NCI-H1092 (cell line): Measurements from ENCODE around the gene RPGRIP1L.

Experiments
- DNase-seq: peaks from one replicate; lab custom pipeline; 2025; lab: John Stamatoyannopoulos, UW

The RPGRIP1L gene

DNA sequence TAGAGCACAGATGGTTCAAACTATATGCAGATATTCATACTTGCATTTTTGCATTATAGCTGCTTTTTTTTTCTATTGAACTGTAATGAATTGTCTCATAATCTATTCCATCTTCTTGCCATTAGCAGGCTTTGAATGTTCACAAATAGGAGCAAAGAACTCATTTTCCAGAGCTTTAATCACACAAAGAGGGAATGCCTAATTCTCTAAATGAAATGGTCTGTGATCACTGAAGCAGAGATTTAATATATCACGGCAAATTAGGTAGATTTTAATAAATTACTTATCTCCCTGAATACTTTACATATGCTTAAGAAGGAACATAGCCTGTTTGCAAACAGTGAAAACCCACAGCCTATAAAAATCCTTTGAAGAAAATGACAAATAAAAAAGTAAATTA lies 103.0 kb downstream of the RPGRIP1L start:
- DNase-seq: no peak

DNA sequence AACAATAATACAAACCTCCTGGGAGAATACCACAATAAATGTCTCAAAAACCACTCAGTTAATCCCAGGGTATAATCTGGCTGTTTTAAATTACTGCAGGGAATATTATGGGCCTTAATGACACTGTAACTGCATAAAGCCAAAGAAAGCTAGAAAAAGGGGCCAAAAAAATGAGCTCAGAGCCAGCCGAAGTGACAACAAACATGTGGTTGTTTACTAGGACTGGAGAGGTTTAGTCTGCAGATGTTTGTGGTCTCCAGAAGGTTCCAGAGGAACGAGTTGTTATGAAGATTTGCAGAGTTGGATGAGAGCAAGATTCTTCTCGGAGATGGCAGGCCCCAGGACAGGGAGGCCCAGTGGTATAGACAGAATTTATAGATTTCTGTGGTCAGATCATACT lies 103.5 kb downstream of the RPGRIP1L start:
- no peak for DNase-seq

DNA sequence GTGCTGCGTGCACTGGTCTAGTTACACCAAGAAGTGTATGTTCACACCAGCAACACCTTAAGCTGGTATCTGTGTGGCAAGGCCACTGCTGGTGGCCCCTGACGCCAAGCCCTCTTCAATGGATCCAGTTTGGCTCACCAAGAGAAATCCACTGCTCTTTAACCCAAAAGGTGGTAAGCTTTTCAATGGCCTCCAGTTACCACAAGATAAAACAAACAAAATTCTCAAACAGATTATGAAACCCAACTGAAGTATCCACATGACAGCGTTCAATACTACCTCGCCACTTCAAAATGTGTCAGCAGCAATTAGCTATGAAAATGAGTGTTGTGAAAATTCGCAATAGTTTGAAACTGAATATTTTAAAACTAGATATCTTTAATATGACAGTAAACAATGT lies 104.1 kb downstream of the RPGRIP1L start:
- DNase-seq: no peak

DNA sequence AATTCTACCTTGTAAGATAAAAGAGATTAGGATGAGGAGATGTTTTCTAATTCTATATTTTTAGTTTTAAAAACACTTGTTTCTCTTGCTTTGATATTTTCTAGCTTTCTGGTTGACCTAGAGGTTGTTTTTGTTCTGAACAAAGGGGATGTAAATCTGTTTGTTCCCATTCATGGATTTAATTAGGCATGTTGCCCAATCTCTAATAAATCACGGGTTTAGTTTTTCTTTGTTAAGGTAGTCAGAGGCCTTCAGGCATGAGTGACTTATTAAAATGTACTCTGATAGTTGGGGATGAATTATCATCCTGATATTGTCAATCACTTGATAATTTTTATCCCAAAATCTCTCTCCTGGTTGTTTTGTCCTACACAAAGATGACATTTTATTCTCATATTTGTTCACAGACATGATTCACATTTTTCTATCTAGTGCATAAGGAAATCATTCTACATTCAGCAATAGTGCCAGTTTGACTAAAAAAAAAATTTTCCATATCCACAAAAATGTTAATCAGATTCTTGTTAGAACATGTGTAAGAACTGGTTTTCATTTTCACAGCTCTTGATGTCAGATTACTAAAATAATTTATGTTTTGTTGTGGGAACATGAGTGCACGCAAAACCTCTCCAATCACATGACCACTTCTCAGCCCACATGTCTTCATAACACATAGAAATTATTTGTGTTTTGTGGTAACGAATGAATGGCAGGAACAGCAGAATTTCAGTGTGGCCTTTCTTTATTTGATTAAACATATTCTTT lies 105.0 kb downstream of the RPGRIP1L start:
- DNase-seq: no peak

DNA sequence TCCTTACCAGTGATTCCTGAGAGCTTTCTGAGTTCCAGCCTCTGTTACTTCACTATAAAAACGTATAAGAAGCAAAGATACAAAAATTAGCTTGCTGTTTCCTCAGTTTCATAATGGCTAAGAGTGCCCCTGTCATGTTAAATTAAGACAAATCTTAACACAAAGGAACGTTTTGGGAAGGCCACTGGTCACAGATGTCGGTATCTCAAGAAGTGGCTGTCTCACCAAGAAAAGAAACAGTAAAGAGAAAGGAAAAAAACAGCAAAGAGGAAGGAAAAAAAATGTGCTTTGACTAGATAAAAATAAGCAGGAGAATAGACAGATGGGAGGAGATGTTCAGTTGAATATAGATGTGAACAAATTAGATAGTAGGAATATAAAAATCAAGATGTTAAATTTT lies 105.9 kb downstream of the RPGRIP1L start:
- no peak for DNase-seq

DNA sequence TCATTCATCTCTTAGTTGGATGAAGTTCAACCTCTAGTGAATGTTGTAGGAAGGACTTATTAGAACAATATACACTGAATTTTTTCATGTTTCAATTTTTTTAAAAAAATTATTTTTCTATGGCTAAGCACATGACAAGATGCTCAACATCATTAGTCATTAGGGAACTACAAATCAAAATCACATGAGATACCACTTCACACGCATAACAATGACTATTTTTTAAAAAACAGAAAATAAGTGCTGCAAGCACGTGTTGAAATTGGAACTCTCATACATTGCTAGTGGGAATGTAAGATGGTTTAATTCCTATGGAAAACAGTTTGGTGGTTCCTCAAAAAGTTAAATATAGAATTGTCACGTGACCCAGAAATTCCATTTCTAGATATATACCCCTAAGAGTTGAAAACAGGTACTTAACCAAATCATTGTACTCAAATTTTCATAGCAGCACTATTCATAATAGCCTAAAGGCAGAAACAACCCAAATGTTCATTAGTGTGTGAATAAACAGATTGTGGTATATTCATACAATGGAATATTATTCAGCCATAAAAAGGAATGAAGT lies 115.5 kb downstream of the RPGRIP1L start:
- DNase-seq: no peak

DNA sequence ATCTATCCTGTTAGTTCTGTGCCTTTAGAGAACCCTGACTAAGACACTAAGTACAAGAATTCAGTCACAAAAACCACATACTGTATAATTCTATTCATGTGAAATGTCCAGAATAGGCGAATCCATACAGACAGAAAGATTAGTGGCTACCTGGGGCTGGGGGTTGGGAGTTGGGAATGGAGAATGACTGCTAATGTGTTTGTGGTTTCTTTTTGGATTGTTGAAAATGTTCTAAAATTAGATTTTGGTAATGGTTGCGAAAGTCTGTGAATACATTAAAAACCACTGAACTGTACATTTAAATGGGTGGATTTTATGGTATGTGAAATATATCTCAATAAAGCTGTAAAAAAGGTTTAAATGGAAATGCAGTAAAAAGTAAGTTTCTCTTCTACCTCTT lies 120.3 kb downstream of the RPGRIP1L start:
- no peak for DNase-seq

DNA sequence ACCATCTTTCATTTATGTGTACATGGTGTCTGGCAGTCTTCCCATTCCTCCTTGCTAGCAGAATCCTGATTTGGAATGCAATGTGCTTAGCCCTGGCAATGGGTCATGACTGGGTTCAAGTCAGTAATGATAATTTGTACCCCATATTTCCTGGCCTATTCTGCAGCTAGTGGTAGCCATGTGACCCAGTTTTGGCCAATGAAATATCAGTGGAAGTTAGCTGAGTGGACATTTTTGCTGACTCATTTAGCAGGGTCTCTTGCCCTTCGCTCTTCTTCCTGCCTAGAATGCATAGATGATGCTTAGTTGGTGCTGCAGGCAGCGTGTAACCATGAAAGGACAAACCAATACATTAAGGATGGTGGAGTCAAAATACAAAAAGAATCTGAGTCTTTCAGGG lies 121.9 kb downstream of the RPGRIP1L start:
- DNase-seq: no peak

DNA sequence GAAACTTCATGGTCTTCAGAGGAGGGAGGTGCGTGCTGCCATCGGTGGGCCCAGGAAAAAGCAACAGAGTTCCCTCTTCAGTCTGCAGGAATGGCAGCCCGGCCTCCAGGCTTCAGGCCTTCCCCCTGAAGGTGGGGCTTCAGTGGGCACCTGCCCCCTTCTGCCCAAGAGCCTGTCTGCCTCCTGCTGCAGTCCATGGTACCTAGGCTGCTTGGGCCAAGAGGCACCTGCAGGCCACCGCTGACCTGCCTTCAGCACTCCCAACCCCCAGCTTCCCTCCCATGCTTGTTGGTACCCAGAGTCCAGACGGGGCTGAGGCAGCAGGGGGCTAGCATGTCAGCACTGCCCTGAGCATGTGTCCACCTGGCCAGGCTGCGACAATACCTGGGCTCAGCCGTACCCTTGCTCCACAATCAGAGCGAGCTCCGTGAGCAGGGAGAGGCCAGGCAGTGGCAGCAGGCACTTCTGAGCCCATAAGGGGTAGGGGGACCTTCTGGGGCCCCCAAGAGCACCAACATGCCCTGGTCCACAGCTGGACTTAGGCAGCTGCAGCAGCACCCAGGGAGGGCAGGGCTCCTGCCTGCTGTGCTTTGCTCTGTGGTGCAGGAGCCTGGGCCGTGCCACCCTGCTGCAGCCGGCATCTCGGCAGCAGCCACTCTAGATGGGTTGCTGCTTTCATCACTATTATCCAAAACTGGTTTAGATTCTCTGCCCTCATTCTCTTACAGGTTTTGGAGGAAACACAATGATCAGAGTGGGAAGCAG lies 123.4 kb downstream of the RPGRIP1L start:
- no peak for DNase-seq

DNA sequence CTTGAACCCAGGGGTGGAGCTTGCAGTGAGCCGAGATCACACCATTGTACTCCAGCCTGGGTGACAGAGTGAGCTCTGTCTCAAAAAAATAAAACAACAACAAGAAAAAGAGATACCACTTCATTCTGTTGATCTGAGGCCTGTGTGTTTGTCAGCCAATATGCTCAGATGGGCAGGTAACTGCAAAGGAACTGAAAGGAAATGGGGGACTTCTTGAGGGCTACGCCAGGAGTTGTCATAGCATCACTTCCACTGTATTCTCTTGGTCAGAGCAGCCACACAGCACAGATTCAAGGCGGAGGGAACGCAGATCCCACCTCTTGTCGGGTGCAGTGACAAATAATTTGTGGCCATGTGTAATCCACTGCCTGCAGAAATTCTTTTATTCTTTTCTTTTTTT lies 126.8 kb downstream of the RPGRIP1L start:
- DNase-seq: no peak

DNA sequence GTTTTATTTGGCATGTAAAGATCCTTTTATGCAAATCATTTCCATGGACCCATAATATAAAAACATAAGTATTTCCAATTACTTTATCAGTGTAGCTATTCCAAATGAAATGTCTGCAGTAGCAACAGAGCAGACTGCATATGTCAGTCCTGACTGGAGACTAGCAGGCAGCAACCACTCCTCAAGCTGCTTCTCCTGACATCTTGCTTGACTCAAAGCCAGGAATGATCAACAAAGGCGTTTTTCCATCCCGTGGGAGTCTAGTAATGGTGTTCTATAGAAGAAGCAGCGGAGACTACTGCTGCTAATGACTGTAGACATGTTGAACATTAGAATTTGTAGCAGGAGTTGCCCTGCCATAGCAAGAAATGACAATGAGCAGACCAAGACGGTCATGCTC lies 127.4 kb downstream of the RPGRIP1L start:
- DNase-seq: no peak

DNA sequence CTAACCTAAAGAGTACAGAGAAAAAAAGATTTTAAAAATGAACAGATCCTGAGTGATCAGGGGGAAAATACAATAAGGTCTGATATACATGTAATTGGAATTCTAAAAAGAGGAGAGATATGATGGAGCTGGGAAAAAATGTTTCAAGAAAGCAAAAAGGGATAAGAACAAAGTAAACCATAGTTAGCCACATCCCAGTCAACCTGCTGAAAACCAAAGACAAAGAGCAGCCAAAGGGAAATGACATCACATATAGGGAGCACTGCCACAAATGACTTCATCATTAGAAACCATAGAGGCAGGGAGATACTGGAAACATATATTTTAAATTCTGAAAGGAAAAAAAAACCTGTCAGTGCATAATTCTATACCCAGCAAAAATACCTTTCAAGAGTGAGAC lies 131.9 kb downstream of the RPGRIP1L start:
- no peak for DNase-seq

DNA sequence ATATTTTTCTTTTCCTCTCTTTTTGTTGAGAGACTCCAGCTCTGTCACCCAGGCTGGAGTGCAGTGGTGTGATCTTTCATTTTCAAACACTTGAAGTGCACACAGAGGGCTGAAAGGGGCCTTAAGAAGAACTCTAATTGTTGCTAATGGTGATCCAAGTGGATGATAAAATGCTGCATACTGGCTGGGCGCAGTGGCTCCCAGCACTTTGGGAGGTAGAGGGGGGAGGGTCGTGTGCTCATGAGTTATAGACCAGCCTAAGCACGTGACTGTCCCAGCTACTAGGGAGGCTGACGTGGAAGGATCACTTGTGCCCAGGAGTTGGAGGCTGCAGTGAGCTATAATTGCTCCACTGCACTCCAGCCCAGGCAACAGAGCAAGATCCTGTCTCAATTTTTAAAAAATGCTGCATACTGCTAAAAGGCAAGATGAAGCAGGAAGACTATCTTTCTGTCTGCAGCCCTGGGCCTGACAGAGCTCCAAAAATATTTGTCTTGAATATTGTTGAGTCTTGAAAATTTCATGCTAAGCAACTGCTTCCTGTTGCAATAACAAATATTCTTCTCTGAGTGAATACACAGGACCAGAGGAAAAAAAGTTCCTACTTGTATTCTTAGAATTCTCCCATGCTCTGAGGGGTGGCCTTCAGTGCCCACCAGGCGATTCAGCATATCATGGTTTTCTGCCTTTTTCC lies 137.0 kb downstream of the RPGRIP1L start:
- peak; percentile 54 for DNase-seq

DNA sequence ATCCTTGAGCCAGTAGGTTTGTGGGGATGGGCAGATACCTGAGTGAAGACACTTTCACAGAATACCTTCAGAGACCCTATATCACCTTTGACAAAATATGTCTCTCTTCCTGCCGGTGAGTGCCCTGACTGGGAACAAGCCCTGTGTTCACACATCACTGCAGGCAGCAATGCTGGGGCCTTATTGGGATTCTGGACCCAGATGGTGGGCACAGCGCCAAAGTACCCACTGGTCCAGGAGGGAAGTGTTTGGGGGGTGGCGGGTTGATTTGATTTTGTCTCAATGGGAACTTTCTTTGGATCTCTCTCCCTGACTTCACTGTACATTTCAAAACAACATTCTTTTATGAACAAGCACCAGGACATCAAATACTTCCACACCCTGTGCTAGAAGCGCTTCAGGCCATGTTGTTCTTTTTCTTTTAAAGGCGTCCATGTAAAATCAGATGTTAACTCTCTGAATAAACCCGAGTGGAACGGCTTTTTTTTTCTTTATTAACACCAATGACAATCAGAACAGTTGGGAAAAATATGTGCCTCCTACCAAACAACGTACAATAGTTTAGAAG lies 138.3 kb downstream of the RPGRIP1L start:
- DNase-seq: peak; percentile 33

DNA sequence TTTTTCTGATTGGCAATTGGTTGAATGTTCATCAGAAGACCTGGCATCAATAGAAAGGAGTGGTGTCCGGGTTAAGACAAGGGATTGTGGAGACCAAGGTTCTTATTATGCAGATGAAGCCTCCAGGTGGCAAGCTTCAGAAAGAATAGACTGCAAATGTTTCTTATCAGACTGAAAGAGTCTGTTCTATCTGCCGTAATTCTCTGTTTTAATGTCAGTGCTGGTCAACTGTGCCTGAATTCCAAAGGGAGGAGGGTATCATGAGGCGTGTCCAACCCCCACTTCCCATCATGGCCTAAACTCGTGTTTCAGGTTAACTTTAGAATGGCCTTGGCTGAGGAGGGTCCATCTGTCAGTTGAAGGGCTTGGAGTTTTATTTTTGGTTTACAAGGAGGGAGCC lies 140.2 kb downstream of the RPGRIP1L start:
- DNase-seq: no peak

DNA sequence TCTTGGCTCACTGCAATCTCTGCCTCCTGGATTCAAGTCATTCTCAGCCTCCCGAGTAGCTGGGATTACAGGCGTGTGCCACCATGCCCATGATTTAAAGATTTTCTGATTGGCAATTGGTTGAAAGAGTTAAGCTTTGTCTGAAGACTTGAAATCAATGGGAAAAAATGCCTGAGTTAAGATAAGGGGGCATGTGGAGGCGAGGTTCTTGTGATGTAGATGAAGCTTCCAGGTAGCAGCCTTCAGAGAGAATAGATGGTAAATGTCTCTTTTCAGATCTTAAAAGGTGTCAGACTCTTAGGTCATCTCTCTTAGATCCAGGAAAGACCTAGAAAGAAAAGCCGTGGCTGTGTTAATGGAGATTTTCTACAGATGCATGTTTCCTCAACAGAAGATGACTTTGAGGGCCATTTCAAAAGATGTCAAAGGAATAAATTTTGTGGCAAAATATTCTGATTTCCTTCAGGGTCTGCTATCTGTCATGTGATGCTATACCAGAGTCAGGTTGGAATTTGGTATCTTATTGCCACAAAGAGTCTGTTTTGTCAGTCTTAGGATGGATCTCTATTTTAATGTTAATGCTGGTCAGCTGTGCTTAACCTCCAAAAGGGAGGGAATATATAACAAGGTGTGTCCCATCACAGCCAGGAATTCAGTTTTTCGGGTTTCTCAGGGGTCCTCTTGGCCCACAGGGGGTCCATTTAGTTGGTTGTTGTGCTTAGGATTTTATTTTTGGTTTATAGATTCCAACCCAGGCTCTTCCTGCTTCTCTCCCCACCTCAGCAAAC lies 142.4 kb downstream of the RPGRIP1L start:
- no peak for DNase-seq

DNA sequence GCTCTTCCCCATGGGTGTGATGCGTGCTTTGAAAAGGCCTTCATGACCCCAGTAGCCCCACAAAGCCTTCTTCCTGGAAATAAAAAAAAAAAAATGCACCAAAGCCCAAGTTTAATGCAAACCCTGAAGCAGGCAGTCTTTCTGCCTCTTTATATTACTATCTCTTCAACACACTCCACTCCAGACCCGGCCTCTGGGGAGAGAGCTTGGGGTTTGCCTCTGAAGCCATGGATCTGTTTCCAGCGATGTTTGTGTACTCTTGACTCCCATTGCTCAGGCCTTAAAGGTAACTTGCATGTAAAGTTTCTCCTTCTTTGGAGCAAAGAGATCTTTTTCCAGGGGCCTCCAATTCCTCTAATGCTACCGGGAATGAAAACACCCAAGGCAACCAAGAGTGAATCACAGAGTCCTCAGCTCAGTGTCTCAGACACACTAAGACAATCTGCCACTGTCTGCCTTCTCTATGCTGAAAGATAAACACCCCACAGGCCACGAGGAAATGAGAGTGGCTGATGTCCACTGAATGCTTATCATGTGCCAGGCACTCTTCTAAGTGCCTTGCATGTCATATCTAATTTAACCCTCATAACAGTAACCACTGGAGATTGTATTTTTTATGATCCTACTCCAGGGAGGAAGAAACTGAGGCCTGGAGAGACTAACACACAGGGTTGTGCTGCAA lies 144.2 kb downstream of the RPGRIP1L start:
- no peak for DNase-seq

DNA sequence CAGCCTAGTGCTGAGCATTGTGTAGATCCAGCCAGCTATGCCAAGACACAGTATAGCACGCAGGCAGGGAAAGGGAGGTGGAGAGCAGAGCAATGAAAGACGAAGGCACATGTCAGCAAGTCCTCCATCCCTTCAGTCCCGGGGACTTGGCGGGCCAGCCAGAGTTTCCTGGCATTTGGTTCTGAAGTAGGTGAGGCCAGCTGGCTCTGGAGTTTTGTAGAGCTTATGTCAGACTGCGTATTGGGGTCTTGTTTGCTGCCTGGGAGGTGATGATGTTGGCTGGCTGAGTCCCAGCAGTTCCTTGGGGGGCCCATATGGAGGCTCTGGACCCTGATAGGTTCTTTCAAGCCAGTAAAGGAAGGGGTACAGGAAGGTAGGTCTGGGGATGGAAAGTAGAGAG lies 144.9 kb downstream of the RPGRIP1L start:
- DNase-seq: no peak

DNA sequence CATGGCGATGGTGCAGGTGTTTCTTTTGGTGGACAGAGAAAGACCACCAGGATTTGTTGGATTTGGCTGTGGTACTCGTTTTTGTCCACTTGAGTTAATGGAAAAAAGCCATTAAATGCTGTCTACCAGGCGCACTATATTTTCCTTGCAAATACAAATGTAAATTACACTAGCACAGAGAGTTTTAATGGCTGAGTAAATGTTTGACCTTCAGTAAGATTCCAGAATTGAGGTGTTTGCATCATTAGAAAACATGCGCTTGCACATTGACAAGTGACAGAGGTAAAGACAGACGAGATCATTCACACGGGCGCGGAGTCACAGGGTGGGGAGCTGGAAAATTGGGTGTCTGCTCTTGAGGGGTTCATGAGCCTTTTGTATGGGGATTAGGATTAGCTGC lies 147.1 kb downstream of the RPGRIP1L start:
- DNase-seq: peak; percentile 94

DNA sequence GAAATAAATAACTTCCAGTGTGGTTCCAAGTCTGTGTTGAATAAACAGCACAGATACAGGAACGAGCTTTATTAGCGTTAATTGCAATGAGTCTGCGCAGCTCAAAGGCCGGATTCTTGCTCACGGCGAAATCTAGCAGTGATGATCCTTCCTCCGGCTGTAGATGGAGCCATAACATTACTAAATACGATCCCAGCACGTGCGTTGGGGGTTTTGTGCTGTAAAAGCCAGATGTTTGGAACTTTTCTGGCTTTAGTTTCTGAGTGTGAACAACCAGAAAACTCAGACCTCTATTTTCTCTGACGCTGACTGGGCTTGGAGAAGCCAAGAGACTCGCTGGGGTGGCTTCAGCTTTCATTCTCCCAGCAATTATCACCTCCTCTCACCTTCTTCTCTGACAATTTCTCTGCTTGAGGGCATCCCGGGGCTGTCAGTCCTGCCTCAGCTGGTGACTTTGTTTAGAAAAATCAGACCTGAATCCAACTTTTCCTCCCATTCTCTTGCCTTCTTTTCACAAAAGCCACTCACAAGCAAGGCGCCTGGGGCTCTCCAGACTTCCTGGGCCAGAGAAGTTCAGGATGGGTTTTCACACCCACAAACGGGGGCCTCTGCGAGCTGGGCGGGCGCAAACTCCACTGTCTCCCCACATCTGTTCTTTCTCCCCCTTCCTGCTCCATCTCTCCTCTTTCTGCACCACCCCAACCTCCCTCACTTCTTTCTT lies 153.5 kb downstream of the RPGRIP1L start:
- DNase-seq: peak; percentile 81
